ENCODE measurements around the gene PRKCZ.

The PRKCZ gene

GRCh38 chr1:2065699-2066098 is 15.5 kb downstream of the PRKCZ start:
- DNase-seq (ENCODE audit: low read depth in 2 of 2) = no peak
- TF ChIP-seq CTCF (IDR thresholded peaks at IDR 0.05; ENCODE audit: low read depth, low read length) = no peak
- H3K4me3 ChIP-seq (replicated peaks in 1 of 2; ENCODE audit: low read depth in 2 of 2, low read length in 2 of 2) = no peak overlapping the region

DNA sequence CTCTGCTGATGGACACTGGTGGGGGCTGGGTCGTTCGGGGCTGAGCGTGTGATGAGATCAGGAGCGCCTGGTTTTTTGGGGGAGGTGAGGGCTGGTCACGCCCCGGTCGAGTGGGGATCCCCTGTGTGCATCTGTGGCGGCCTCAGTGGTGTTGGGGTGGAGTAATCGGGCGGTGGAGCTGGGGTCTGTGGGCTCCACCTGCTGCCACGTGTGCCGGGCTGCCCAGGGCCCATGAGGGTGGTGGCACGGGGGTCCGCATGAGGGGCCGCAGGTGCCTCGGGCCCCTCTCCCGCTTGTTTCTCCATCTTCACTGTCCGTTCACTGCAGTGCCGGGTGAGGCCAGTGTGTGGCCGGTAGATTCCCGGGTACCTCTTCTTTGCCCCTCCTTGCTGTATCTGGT is 17.2 kb downstream of the PRKCZ start:
- DNase-seq (ENCODE audit: low read depth in 2 of 2) = no peak
- H3K4me3 ChIP-seq (replicated peaks in 1 of 2; ENCODE audit: low read depth in 2 of 2, low read length in 2 of 2) = no peak overlapping the region
- no peak for TF ChIP-seq CTCF (IDR thresholded peaks at IDR 0.05; ENCODE audit: low read depth, low read length)

GRCh38 chr1:2067981-2068380 is 17.8 kb downstream of the PRKCZ start:
- no peak for TF ChIP-seq CTCF (IDR thresholded peaks at IDR 0.05; ENCODE audit: low read depth, low read length)
- H3K4me3 ChIP-seq (replicated peaks in 1 of 2; ENCODE audit: low read depth in 2 of 2, low read length in 2 of 2) = no peak overlapping the region
- DNase-seq (ENCODE audit: low read depth in 2 of 2) = no peak

- DNase-seq (ENCODE audit: low read depth in 2 of 2) = no peak
- no peak for TF ChIP-seq CTCF (IDR thresholded peaks at IDR 0.05; ENCODE audit: low read depth, low read length)
- H3K4me3 ChIP-seq (replicated peaks in 1 of 2; ENCODE audit: low read depth in 2 of 2, low read length in 2 of 2) = no peak overlapping the region
These were observed 18.7 kb downstream of the PRKCZ start for GRCh38 chr1:2068951-2069350.

DNA sequence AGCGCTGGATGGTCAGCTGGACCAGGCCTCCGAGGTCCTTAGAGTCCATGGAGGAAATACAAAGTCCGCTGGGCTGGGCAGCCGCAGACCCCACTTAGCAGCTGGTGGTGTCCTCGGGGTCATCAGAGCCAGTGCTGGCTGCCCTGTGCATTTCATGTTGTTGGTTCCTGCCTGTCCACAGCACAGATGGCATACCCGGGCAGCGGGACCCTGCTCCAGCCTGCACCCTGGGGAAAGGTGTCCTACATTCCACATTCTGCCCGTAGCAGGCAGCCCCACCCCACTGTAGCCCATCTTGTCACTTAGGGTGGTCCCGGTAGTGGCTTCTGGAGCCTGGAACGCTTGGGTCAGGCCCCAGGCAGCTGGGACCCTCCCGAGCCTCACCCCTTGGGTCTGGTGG is 19.8 kb downstream of the PRKCZ start:
- TF ChIP-seq CTCF (IDR thresholded peaks at IDR 0.05; ENCODE audit: low read depth, low read length) = no peak

DNA sequence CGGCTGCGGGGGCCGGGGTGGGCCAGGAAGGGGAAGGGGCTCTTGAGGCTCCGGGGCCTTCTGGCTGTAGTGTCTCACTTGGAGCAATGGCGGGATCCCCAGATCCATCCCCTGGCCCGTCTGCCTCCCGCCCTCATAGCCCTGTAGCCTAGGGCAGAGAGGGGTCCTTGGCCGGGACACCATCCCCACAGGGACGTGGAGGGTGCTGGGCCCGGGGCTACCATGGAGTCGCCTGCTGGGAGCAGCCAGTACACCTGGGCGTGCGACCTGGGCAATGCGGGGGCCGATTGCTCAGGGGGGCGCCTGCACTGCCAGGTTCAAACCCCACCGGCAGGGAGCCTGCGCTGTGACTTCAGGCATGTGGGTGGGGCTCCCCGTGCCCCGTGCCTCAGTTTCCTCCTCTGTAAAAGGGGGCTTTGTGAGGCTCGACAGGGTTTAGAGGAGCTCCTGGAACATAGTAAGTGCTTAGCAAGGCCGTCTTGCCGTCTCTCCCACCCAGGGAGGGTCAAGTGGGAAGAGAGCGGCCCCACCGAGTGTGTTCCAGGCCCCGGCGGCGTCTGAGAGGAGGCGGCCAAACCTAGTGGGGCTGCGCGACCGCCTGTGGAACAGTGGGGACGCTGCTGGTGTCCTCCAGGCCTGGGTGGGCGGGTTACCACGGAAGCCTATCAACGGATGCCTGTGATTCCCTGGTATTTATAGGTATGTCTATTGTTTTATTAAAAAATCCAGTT is 20.8 kb downstream of the PRKCZ start:
- no peak overlapping the region for H3K4me3 ChIP-seq (replicated peaks in 1 of 2; ENCODE audit: low read depth in 2 of 2, low read length in 2 of 2)
- no peak for DNase-seq (ENCODE audit: low read depth in 2 of 2)
- TF ChIP-seq CTCF (IDR thresholded peaks at IDR 0.05; ENCODE audit: low read depth, low read length) = no peak

More for the DNA sequence above, 19.8 kb downstream of the PRKCZ start:
- no peak overlapping the region for H3K4me3 ChIP-seq (replicated peaks in 1 of 2; ENCODE audit: low read depth in 2 of 2, low read length in 2 of 2)
- DNase-seq (ENCODE audit: low read depth in 2 of 2) = no peak
